Caco-2 (cell line): ENCODE data around the gene GPR52. TPM values are rescaled to one million over a fixed set of nuclear protein-coding genes. Genes with fewer than 3 reads are reported as not detected.
"Not testable (repeated sequence)": the region's sequence is repeated elsewhere in the genome, so short reads cannot be mapped to it uniquely, and the experiment has no call there.

ENCODE experiments used
- BruUV-seq: library from RNA; stranded (reverse); fragments of 400-500 nt; replicated peaks from 2 replicates; lab custom pipeline; 2021; lab: Mats Ljungman, UMichigan
- CTCF ChIA-PET: fragments of 300-600 bp; sonication (Branson Sonifier 250); formaldehyde crosslinking; loops from one replicate; lab custom pipeline; 2022; ENCODE audit warnings: antibody characterized with exemption; lab: Charles Lee
- POLR2A ChIA-PET: fragments of 300-600 bp; sonication (Branson Sonifier 250); formaldehyde crosslinking; loops from one replicate; lab custom pipeline; 2022; ENCODE audit warnings: antibody characterized with exemption; lab: Charles Lee
- DNase-seq, 2 experiments: peaks; one replicate each; pipeline versions ENCODE4 v3.0.0 to v3.0.0-alpha.2; 2020 to 2022
- H3K27me3 ChIP-seq: replicated peaks from 2 replicates; pipeline ENCODE4 v1.6.0; 2011; ENCODE audit warnings: low read length; ENCODE audit not compliant: control insufficient read depth, insufficient read depth
- H3K36me3 ChIP-seq: 2 replicates; pipeline ENCODE4 v1.5.1; 2011; ENCODE audit warnings: low read length; ENCODE audit not compliant: control insufficient read depth, insufficient read depth
- H3K4me1 ChIP-seq: fragments of 250-450 bp; sonication (Bioruptor Pico); 2 replicates; pipeline ENCODE4 v1.5.1; 2020; ENCODE audit warnings: mild to moderate bottlenecking
- H3K4me3 ChIP-seq: 2 replicates; pipeline ENCODE4 v1.5.1; 2011; ENCODE audit warnings: low read depth, mild to moderate bottlenecking, control low read depth, low read length
- H3K9me3 ChIP-seq: fragments of 250-450 bp; sonication (Bioruptor Pico); 2 replicates; pipeline ENCODE4 v1.5.1; 2020; ENCODE audit warnings: mild to moderate bottlenecking, moderate library complexity
- H3K27ac Mint-ChIP-seq: one replicate; pipeline ENCODE4 v1.8.0; 2022; ENCODE audit warnings: mixed read lengths; ENCODE audit not compliant: unreplicated experiment
- H3K27me3 Mint-ChIP-seq: one replicate; pipeline ENCODE4 v1.8.0; 2022; ENCODE audit warnings: mixed read lengths; ENCODE audit not compliant: insufficient read depth, unreplicated experiment
- H3K36me3 Mint-ChIP-seq: one replicate; pipeline ENCODE4 v1.8.0; 2022; ENCODE audit warnings: mild to moderate bottlenecking, mixed read lengths; ENCODE audit not compliant: insufficient read depth, unreplicated experiment
- H3K4me1 Mint-ChIP-seq: one replicate; pipeline ENCODE4 v1.8.0; 2022; ENCODE audit warnings: low read depth, mixed read lengths; ENCODE audit not compliant: unreplicated experiment
- H3K4me3 Mint-ChIP-seq: one replicate; pipeline ENCODE4 v1.8.0; 2022; ENCODE audit warnings: mild to moderate bottlenecking, moderate library complexity, mixed read lengths; ENCODE audit not compliant: unreplicated experiment
- H3K9me3 Mint-ChIP-seq: one replicate; pipeline ENCODE4 v1.8.0; 2022; ENCODE audit warnings: mixed read lengths; ENCODE audit not compliant: unreplicated experiment
- CTCF ChIP-seq, 2 experiments: fragments of 200-600 bp in 1 of 2; IDR thresholded peaks; 1 replicate in 1 of 2; 2 replicates in 1 of 2; pipeline versions ENCODE4 v1.5.1 to v1.8.0; 2011 to 2022; ENCODE audit warnings: antibody characterized with exemption in 1 of 2, control low read depth in 1 of 2, inconsistent platforms in 1 of 2, low read depth in 1 of 2, low read length in 1 of 2, mild to moderate bottlenecking in 1 of 2, moderate library complexity in 1 of 2; ENCODE audit not compliant: insufficient read depth in 1 of 2, severe bottlenecking in 1 of 2, unreplicated experiment in 1 of 2
- intact Hi-C: fragments of 100-400 bp; cut with micrococcal nuclease; formaldehyde crosslinking; loops from one replicate; pipeline ENCODE4 v1.10.0; 2022; ENCODE audit not compliant: unreplicated experiment
- total RNA-seq: library from RNA; stranded (reverse); gene quantifications from 2 replicates; pipeline ENCODE4 v1.2.3, GENCODE V29; 2022

GPR52 gene
- total RNA-seq, 1 experiment from 2014 or later: 0.75 TPM

- BruUV-seq: no TSS peak
- TF ChIP-seq CTCF (IDR thresholded peaks at IDR 0.05; ENCODE audit: insufficient read depth in 1 of 2, low read depth in 1 of 2, low read length in 1 of 2, severe bottlenecking in 1 of 2, unreplicated experiment in 1 of 2): no peak
- Histone ChIP-seq H3K4me3 (no peak overlapping the region), H3K36me3 (no peaks in the 10 kb centered on the region), H3K4me1 (no peaks in the 10 kb centered on the region; the same call in 1 of the 2 replicates), H3K9me3 (no peaks in the 10 kb centered on the region), H3K27me3 (no peaks in the 10 kb centered on the region)
- Mint-ChIP-seq H3K36me3 (no peaks in the 10 kb centered on the region), H3K4me3 (no peak overlapping the region), H3K9me3 (peaks cover 25% of the 10 kb centered on the region), H3K27me3 (no peaks in the 10 kb centered on the region), H3K27ac (no peak overlapping the region), H3K4me1 (no peaks in the 10 kb centered on the region)
- ChIA-PET POLR2A (no interaction called here), CTCF (no interaction called here)
- intact Hi-C loops: no loop called here
- no peak for DNase-seq
These were observed 40.1 kb upstream of the GPR52 start for GRCh38 chr1:174407665-174408064.

GRCh38 chr1:174408146-174408545 lies 39.6 kb upstream of the GPR52 start:
- Mint-ChIP-seq H3K9me3 (peaks cover 25% of the 10 kb centered on the region), H3K4me1 (no peaks in the 10 kb centered on the region), H3K27ac (no peak overlapping the region), H3K27me3 (no peaks in the 10 kb centered on the region), H3K36me3 (no peaks in the 10 kb centered on the region), H3K4me3 (no peak overlapping the region)
- Histone ChIP-seq H3K9me3 (no peaks in the 10 kb centered on the region), H3K27me3 (no peaks in the 10 kb centered on the region), H3K4me1 (no peaks in the 10 kb centered on the region; the same call in 1 of the 2 replicates), H3K36me3 (no peaks in the 10 kb centered on the region), H3K4me3 (no peak overlapping the region)
- no TSS peak for BruUV-seq
- ChIA-PET POLR2A (no interaction called here), CTCF (no interaction called here)
- intact Hi-C loops: no loop called here
- no peak for TF ChIP-seq CTCF (IDR thresholded peaks at IDR 0.05; ENCODE audit: insufficient read depth in 1 of 2, low read depth in 1 of 2, low read length in 1 of 2, severe bottlenecking in 1 of 2, unreplicated experiment in 1 of 2)
- DNase-seq: no peak

GRCh38 chr1:174409801-174410200 lies 38.0 kb upstream of the GPR52 start:
- intact Hi-C loops, H3K9me3 ChIP-seq, BruUV-seq, POLR2A ChIA-PET, H3K4me1 ChIP-seq, H3K27me3 ChIP-seq, H3K4me3 Mint-ChIP-seq, H3K36me3 Mint-ChIP-seq, H3K27me3 Mint-ChIP-seq, H3K4me1 Mint-ChIP-seq, H3K36me3 ChIP-seq, H3K4me3 ChIP-seq, CTCF ChIA-PET: not testable (repeated sequence)
- Mint-ChIP-seq H3K27ac (peak overlapping the region; percentile 37), H3K9me3 (peaks cover 25% of the 10 kb centered on the region)
- DNase-seq: peak in 1 of 2 experiments; percentile 17

GRCh38 chr1:174413632-174414031 lies 34.1 kb upstream of the GPR52 start:
- ChIA-PET CTCF (no interaction called here), POLR2A (no interaction called here)
- Mint-ChIP-seq H3K4me1 (no peaks in the 10 kb centered on the region), H3K9me3 (peaks cover 16% of the 10 kb centered on the region), H3K27ac (no peak overlapping the region), H3K36me3 (no peaks in the 10 kb centered on the region), H3K4me3 (no peak overlapping the region), H3K27me3 (no peaks in the 10 kb centered on the region)
- Histone ChIP-seq H3K4me1 (no peaks in the 10 kb centered on the region; the same call in 1 of the 2 replicates), H3K9me3 (no peaks in the 10 kb centered on the region), H3K36me3 (no peaks in the 10 kb centered on the region), H3K4me3 (no peak overlapping the region), H3K27me3 (no peaks in the 10 kb centered on the region)
- TF ChIP-seq CTCF (IDR thresholded peaks at IDR 0.05; ENCODE audit: insufficient read depth in 1 of 2, low read depth in 1 of 2, low read length in 1 of 2, severe bottlenecking in 1 of 2, unreplicated experiment in 1 of 2): no peak
- BruUV-seq: no TSS peak
- intact Hi-C loops: no loop called here
- DNase-seq: no peak
